Breast epithelium (tissue), 3 donors: Measurements from ENCODE around the gene CYP4F2.

Experiments used
- POLR2A ChIP-seq: fragments of 450-650 bp; IDR thresholded peaks from one replicate; pipeline ENCODE4 v1.6.1; 2016; ENCODE audit warnings: antibody characterized with exemption, mild to moderate bottlenecking, moderate library complexity
- POLR2AphosphoS5 ChIP-seq, 3 donors: sonication (generic); formaldehyde crosslinking; IDR thresholded peaks; one replicate each; pipeline ENCODE4 v1.6.1; 2017; ENCODE audit warnings: antibody characterized with exemption in 3 of 3
- TF ChIP-seq, protein P1 (sequence below), 3 donors: fragments of 450-650 bp; IDR thresholded peaks; one replicate each; pipeline ENCODE4 v1.5.1; 2016 to 2017; ENCODE audit warnings: antibody characterized with exemption in 3 of 3, mild to moderate bottlenecking in 3 of 3, moderate library complexity in 3 of 3

DNA sequence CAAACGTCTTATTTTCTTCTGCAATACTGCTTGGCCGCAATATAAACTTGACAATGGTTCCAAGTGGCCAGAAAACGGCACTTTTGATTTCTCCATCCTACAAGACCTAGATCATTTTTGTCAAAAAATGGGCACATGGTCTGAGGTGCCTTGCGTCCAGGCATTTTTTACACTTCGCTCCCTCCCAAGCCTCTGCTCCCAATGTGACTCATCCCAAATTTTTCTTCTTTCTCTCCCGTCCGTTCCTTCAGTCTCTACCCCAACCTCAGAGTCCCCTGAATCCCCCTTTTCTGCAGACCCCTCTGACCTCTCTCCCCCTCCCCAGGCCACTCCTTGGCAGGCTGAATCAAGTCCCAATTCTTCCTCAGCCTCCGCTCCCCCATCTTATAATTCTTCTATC lies 68.1 kb downstream of the CYP4F2 start:
- TF ChIP-seq, protein P1, sequence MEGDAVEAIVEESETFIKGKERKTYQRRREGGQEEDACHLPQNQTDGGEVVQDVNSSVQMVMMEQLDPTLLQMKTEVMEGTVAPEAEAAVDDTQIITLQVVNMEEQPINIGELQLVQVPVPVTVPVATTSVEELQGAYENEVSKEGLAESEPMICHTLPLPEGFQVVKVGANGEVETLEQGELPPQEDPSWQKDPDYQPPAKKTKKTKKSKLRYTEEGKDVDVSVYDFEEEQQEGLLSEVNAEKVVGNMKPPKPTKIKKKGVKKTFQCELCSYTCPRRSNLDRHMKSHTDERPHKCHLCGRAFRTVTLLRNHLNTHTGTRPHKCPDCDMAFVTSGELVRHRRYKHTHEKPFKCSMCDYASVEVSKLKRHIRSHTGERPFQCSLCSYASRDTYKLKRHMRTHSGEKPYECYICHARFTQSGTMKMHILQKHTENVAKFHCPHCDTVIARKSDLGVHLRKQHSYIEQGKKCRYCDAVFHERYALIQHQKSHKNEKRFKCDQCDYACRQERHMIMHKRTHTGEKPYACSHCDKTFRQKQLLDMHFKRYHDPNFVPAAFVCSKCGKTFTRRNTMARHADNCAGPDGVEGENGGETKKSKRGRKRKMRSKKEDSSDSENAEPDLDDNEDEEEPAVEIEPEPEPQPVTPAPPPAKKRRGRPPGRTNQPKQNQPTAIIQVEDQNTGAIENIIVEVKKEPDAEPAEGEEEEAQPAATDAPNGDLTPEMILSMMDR (IDR thresholded peaks at IDR 0.05), result no peak
- TF ChIP-seq POLR2AphosphoS5 (IDR thresholded peaks at IDR 0.05) (no peak), POLR2A (no peak)
